Mammary epithelial cell (primary cell): Measurements from ENCODE around the gene HOATZ.

Source experiments
- EZH2 ChIP-seq: IDR thresholded peaks from 2 replicates; pipeline ENCODE4 v1.6.1; 2012; ENCODE audit warnings: low read length, inconsistent platforms, borderline replicate concordance
- TF ChIP-seq, protein P1 (sequence below), 2 donors: IDR thresholded peaks in 1 of 2; conservative IDR thresholded peaks in 1 of 2; 2 replicates each; pipeline ENCODE4 v1.5.1; 2011 to 2012; ENCODE audit warnings: inconsistent platforms in 2 of 2, low read length in 2 of 2, mild to moderate bottlenecking in 2 of 2, control low read depth in 1 of 2, low read depth in 1 of 2; ENCODE audit not compliant: insufficient read depth in 1 of 2; ENCODE audit errors: extremely low read depth in 1 of 2

DNA sequence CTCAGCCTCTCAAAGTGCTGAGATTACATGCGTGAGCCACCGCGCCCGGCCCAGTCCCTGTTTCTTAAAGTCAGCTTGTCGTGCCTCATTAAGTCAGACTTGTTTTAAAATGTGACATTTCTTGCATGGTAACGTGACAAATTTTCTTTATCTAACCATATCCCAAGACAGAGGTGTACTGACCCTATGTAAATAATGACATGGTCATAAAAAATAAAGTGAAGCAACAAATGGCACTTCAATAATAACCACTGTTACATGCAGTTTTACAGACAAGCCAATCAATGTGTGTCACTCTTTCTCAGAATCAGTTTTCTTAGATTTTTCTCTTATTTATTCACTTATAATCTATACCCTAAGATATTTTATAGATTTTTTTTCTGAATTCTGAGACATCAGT lies 61.2 kb downstream of the HOATZ start:
- TF ChIP-seq, protein P1, sequence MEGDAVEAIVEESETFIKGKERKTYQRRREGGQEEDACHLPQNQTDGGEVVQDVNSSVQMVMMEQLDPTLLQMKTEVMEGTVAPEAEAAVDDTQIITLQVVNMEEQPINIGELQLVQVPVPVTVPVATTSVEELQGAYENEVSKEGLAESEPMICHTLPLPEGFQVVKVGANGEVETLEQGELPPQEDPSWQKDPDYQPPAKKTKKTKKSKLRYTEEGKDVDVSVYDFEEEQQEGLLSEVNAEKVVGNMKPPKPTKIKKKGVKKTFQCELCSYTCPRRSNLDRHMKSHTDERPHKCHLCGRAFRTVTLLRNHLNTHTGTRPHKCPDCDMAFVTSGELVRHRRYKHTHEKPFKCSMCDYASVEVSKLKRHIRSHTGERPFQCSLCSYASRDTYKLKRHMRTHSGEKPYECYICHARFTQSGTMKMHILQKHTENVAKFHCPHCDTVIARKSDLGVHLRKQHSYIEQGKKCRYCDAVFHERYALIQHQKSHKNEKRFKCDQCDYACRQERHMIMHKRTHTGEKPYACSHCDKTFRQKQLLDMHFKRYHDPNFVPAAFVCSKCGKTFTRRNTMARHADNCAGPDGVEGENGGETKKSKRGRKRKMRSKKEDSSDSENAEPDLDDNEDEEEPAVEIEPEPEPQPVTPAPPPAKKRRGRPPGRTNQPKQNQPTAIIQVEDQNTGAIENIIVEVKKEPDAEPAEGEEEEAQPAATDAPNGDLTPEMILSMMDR (conservative IDR thresholded peaks at IDR 0.05 in 1 of 2, IDR thresholded peaks at IDR 0.05 in 1 of 2; ENCODE audit: extremely low read depth in 1 of 2, insufficient read depth in 1 of 2, low read depth in 1 of 2, low read length in 2 of 2) = no peak
- TF ChIP-seq EZH2 = no peak
